ENCODE data around the gene FILIP1. TPM values are rescaled to one million over a fixed set of nuclear protein-coding genes. Genes with fewer than 3 reads are reported as not detected.

FILIP1 gene
- total and polyA plus RNA-seq, 2 of the 4 experiments (the other 2 are of a cell fraction), result under 0.01 to 0.03 TPM

- no TSS peak for BruUV-seq (replicated peaks)
- Histone ChIP-seq H3K14ac (replicated peaks; ENCODE audit: low read depth, low read length) (no peak overlapping the region; the same call in 1 of the 2 replicates), H3K27me3 (ENCODE audit: control insufficient read depth, insufficient read depth, low read length) (no peaks in the 10 kb centered on the region), H2AFZ (replicated peaks; ENCODE audit: low read length, poor library complexity) (no peak overlapping the region), H4K5ac (ENCODE audit: low read depth, low read length) (no peak overlapping the region), H3K79me1 (ENCODE audit: low read depth in 1 of 2, low read length in 2 of 2) (no peaks in the 10 kb centered on the region), H2BK120ac (ENCODE audit: low read depth, low read length) (no peak overlapping the region), H3K36me3 (ENCODE audit: control insufficient read depth, insufficient read depth, low read length) (no peaks in the 10 kb centered on the region), H2AK5ac (ENCODE audit: low read depth, low read length) (no peak overlapping the region), H2BK15ac (ENCODE audit: low read depth, low read length) (0 out of 3 replicates have a peak overlapping the region, but pooled peaks have one; percentile 28), H2BK5ac (ENCODE audit: low read depth, low read length, poor library complexity, severe bottlenecking) (no peak overlapping the region), H4K91ac (ENCODE audit: insufficient read depth, low read depth, low read length) (no peak overlapping the region), H3K4ac (ENCODE audit: low read depth, low read length) (no peak overlapping the region), H3K9me3 (ENCODE audit: control insufficient read depth, insufficient read depth, low read length) (no peaks in the 10 kb centered on the region), H3K4me2 (ENCODE audit: low read depth, low read length) (no peak overlapping the region), H2AK9ac (replicated peaks; ENCODE audit: low read depth, low read length, poor library complexity) (no peak overlapping the region), H3K4me1 (ENCODE audit: control insufficient read depth, insufficient read depth, low read length) (peaks cover 9% of the 10 kb centered on the region), H3K56ac (ENCODE audit: extremely low read depth, insufficient read depth, low read length) (no peak overlapping the region), H3K18ac (ENCODE audit: low read depth, low read length) (no peak overlapping the region), H3K23ac (ENCODE audit: low read depth, low read length) (no peak overlapping the region), H3K9ac (ENCODE audit: low read depth, low read length) (no peak overlapping the region), H4K20me1 (ENCODE audit: insufficient read depth, low read length) (no peaks in the 10 kb centered on the region), H2BK20ac (ENCODE audit: low read depth, low read length) (no peak overlapping the region), H4K8ac (ENCODE audit: low read depth in 2 of 2, low read length in 2 of 2) (no peak overlapping the region), H3K27ac (ENCODE audit: insufficient read depth, low read length) (no peak overlapping the region), H3K4me3 (ENCODE audit: insufficient read depth, low read depth, low read length) (no peak overlapping the region), H3K9me1 (ENCODE audit: insufficient read depth, low read length) (peaks cover 5% of the 10 kb centered on the region; the same call in 1 of the 2 replicates)
- WGBS, 2 experiments (ENCODE audit: extremely low coverage in 2 of 2, insufficient read length in 1 of 2), result no CpG with 5 or more reads among the region's 2 CpGs
- intact Hi-C loops (cut with micrococcal nuclease) (no loop called here), in situ Hi-C loops (cut with MboI; ENCODE audit: low sequenced_read_pairs) (no loop called here), dilution Hi-C loops (cut with HindIII; ENCODE audit: low sequenced_read_pairs, unreplicated experiment) (no loop called here)
- TF ChIP-seq SMC3 (IDR thresholded peaks at IDR 0.05; ENCODE audit: low read depth, low read length) (no peak), POLR2A (IDR thresholded peaks at IDR 0.05; ENCODE audit: low read depth, low read length) (no peak)
- ATAC-seq (ENCODE audit: low read depth) (no peak), DNase-seq (no peak)
- CTCF ChIA-PET, result interaction anchor here (0.5 to 1.5 kb wide), 3 partner anchors 16 to 45 kb away, joined by 3 to 4 read pairs (median 4); no protein-coding TSS in a partner anchor
- POLR2A ChIA-PET (ENCODE audit: unreplicated experiment), result no interaction called here
Measured at GRCh38 chr6:75429061-75429703, 64.4 kb downstream of the FILIP1 start.

Data from IMR-90 (cell line).